WI38 (cell line): Measurements from ENCODE around the gene PRRC2A.

Experiments used
- H3K4me3 ChIP-seq: 2 replicates; pipeline ENCODE4 v1.5.1; 2011; ENCODE audit warnings: low read depth, mild to moderate bottlenecking, control low read depth, low read length
- TF ChIP-seq, protein P1 (sequence below): IDR thresholded peaks from 2 replicates; pipeline ENCODE4 v1.5.1; 2012; ENCODE audit warnings: low read depth, mild to moderate bottlenecking, control low read depth, low read length

PRRC2A gene

DNA sequence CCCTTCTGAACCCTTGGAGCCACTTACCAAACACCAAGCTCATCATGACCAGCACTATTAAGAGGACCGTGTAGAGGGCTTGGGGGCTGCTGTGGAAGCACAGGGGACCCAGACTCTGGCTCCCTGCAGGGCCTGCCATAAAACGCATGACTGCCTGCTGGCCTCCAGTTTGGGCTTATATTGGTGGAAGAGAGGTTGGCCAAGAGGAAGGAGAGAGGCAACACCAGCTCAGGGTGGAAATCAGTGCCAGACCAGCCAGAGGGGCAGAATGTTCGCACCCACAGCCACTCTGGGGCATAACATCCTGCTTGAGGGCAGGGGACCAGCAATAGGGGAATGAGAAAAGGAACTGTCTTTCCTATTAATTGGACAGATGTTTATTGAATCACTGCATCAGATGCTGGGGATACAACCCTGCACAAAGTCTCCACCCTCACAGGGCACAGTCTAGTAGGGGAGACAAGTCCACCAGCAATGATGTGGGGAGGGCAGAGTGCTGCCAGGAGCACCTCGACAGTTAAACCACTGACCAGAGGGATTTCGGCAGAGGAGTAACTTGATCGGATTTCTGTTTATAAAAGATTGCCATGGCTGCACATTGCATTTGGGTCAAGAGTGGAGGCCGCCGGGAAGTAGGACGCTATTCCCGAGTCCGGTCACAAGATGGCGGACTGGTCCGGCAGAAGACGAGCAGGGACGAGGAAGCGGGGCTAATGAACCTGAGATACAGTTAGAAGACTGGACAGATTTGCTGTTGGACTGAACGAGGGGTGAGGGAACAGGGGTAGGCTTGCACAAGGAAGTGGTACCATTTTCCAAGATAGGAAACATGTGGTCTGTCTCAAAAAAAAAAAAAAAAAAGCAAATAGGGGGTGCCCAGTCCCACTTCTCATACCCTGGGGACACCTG is 60.0 kb downstream of the PRRC2A start, which contains the start of gene LY6G5C:
LY6G5C (minus strand) TSS at position 842 of the 909 bp plus-strand sequence; CDS start at position 148, 694 bp downstream.
- TF ChIP-seq, protein P1, sequence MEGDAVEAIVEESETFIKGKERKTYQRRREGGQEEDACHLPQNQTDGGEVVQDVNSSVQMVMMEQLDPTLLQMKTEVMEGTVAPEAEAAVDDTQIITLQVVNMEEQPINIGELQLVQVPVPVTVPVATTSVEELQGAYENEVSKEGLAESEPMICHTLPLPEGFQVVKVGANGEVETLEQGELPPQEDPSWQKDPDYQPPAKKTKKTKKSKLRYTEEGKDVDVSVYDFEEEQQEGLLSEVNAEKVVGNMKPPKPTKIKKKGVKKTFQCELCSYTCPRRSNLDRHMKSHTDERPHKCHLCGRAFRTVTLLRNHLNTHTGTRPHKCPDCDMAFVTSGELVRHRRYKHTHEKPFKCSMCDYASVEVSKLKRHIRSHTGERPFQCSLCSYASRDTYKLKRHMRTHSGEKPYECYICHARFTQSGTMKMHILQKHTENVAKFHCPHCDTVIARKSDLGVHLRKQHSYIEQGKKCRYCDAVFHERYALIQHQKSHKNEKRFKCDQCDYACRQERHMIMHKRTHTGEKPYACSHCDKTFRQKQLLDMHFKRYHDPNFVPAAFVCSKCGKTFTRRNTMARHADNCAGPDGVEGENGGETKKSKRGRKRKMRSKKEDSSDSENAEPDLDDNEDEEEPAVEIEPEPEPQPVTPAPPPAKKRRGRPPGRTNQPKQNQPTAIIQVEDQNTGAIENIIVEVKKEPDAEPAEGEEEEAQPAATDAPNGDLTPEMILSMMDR, result peak; percentile 54
- peak within 1 kb of the TSS; percentile 57 for H3K4me3 ChIP-seq

DNA sequence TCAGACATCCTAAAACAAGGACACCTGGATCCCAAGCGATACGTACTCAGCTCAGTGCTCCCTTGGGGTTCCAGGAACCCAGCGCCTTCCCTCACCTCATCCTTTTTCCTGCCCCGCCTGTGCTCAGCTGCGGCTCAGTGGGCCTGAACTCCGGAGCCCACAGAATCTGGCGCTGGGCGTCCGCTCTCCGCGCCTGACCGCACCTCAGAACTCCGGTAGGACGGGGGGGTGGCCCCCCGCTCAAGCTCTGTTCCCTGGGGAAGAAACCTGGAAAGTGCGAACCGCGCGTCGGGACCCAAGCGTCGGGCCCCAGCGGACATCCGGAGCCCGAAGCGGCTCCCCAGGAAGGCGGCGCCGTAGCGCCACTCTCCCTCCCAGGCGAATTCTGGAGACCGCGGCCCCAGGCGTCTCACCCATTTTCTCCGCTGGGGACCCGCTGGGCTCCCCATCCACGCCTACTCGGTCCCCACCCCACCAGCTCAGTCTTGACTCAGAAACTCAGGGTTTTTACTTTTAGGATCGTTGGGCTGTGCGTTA is 60.7 kb downstream of the PRRC2A start:
- H3K4me3 ChIP-seq, result peak overlapping the region; percentile 57

DNA sequence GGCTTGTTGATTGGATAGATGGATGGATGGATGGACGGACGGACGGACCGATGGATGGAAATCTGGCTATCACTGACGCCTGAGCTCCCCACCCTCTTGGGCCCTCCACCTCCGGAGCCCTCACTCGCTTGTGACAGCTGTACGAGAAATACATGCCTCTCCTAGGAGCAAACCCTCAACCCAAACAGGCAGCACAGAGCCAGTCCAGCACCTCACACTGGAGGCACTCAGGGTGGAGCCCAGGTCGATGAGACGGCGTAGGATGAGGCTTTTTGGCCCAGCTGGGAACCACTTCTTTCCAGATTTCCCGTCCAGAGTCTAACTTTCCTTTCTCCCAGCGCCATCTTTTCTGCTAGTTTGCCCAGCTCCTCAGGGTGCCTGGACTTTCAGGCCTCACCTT is 63.1 kb downstream of the PRRC2A start:
- H3K4me3 ChIP-seq, result no peak overlapping the region
- TF ChIP-seq, protein P1, result no peak

More for the DNA sequence above, 60.7 kb downstream of the PRRC2A start:
- TF ChIP-seq, protein P1, result no peak

DNA sequence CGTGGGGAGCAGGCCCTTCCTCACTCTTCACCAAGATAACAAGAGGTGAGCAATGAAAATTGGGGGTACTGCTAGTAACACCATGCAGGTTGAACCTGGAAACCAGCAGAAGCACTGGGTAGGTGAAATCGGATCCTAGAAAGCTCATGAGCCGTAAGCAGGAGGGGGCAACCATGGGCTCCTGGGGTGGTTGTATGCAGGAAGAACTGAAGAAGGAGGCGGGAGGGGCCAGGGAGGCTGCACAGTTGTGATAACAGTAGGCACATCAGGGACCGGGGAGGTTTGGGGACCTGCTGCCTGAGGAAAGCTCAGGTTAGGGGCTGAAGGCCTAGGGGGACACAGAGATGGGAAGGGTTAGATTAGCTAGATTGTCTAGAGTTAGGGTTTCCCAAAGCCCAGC is 66.0 kb downstream of the PRRC2A start:
- TF ChIP-seq, protein P1, result no peak
- H3K4me3 ChIP-seq, result no peak overlapping the region

DNA sequence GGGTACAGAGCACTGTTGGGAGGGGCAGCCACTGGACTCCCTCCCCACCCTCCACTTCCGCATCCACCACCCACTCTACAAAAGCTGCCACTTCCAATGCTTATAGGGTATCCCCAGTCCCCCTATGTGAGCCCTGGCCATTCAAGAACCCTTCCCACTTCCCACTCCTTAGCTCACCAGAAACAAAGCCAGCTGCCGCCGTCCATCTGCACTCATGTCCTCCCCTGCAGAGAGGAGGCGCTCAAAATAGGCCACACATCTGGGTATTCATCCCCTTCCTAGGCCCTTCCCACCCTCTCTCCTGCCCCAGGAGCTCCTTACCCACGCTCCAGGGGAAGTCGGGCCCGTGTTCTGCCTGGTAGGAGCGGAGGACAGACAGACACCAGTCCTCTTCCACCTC is 66.8 kb downstream of the PRRC2A start:
- no peak overlapping the region for H3K4me3 ChIP-seq
- TF ChIP-seq, protein P1, result no peak
